Measurements from ENCODE around the gene POLR3A. TPM values are rescaled to one million over a fixed set of nuclear protein-coding genes. Genes with fewer than 3 reads are reported as not detected.

The POLR3A gene
- total RNA-seq, 1 experiment from 2014 or later, result 38.0 TPM

DNA sequence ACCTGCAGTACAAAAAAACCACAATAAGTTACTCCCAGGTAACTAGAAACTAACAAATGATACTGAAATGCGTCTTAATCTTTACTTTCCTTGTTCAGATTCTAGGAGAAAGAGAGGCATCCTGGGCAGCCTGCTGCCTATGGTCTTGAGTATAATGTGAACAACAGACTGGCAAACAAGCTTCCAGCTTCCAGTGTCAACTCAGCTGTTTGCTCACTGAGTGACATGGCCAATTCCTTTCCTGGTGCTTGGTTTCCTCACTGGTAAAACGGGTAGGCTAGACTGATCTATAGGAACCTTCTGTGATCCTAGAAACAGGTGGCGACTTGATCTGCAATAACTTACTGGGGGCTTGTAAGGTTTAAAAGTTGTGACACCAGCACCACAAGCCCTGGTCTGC, 10.1 kb downstream of the POLR3A start:
- H3T11ph ChIP-seq (ENCODE audit: low read length), result no peak overlapping the region
- no peak overlapping the region for H3K4me2 ChIP-seq (ENCODE audit: insufficient read depth, insufficient read length, low read length)
- H3K4ac ChIP-seq (ENCODE audit: low read depth, low read length), result no peak overlapping the region
- no peak overlapping the region for H3K18ac ChIP-seq (ENCODE audit: insufficient read length, low read depth, low read length)
- H3K36me3 Mint-ChIP-seq (ENCODE audit: insufficient read depth in 1 of 3, low read depth in 3 of 3), result peaks cover 39 to 91% (median 73%) of the 10 kb centered on the region in 3 experiments; a peak in 6 of 7 replicates
- DNase-seq, result no peak
- no peak overlapping the region for H2BK12ac ChIP-seq (ENCODE audit: insufficient read length, low read depth, low read length)
- no peaks in the 10 kb centered on the region for H3K4me1 Mint-ChIP-seq
- WGBS (ENCODE audit: extremely low coverage, insufficient read length, low lambda C conversion rate), result no CpG with 5 or more reads among the region's 3 CpGs
- no peaks in the 10 kb centered on the region for H3K27me3 ChIP-seq (ENCODE audit: insufficient read depth, low read length)
- no peak overlapping the region for H2BK15ac ChIP-seq (ENCODE audit: low read depth, low read length)
- H2AFZ ChIP-seq (ENCODE audit: low read length), result no peak overlapping the region
- no peak overlapping the region for H2AK5ac ChIP-seq (ENCODE audit: insufficient read length, low read length)
- H4K20me1 ChIP-seq (ENCODE audit: control insufficient read depth, insufficient read depth, insufficient read length), result no peaks in the 10 kb centered on the region
- no peaks in the 10 kb centered on the region for H3K79me1 ChIP-seq (ENCODE audit: insufficient read depth, low read depth, low read length, poor library complexity, severe bottlenecking)
- H4K91ac ChIP-seq (ENCODE audit: insufficient read length, low read depth, low read length), result no peak overlapping the region
- no peaks in the 10 kb centered on the region for H3K9me3 Mint-ChIP-seq
- no peaks in the 10 kb centered on the region for H3K27me3 Mint-ChIP-seq (ENCODE audit: low read depth)
- no peaks in the 10 kb centered on the region for H3K79me2 ChIP-seq (ENCODE audit: insufficient read depth, low read length)
- H3K27ac ChIP-seq (ENCODE audit: insufficient read length, low read depth, low read length), result no peak overlapping the region
- H2BK120ac ChIP-seq (ENCODE audit: low read depth, low read length, poor library complexity, severe bottlenecking), result no peak overlapping the region
- H3K27ac Mint-ChIP-seq, result no peak overlapping the region
- no peak overlapping the region for H3K4me3 Mint-ChIP-seq
- H3K56ac ChIP-seq (ENCODE audit: insufficient read length, low read depth, low read length), result no peak overlapping the region
- H3K23ac ChIP-seq (ENCODE audit: insufficient read length, low read depth, low read length), result no peak overlapping the region
- no peaks in the 10 kb centered on the region for H3K9me3 ChIP-seq (ENCODE audit: control insufficient read depth, low read depth, low read length)
- no peak overlapping the region for H3K14ac ChIP-seq (ENCODE audit: insufficient read depth, low read length)
- H4K8ac ChIP-seq (replicated peaks; ENCODE audit: insufficient read length, low read depth, low read length), result no peak overlapping the region
- H3K4me1 ChIP-seq (ENCODE audit: insufficient read depth, low read length), result no peaks in the 10 kb centered on the region
- H3K9ac ChIP-seq (ENCODE audit: extremely low read depth, insufficient read length, low read length), result no peak overlapping the region
- no peaks in the 10 kb centered on the region for H3K23me2 ChIP-seq (ENCODE audit: insufficient read length, low read depth, low read length, poor library complexity, severe bottlenecking)
- no peak overlapping the region for H4K5ac ChIP-seq (ENCODE audit: insufficient read length, low read depth, low read length)
- H2BK20ac ChIP-seq (ENCODE audit: low read depth, low read length, poor library complexity, severe bottlenecking), result no peak overlapping the region
- TF ChIP-seq, protein P1, sequence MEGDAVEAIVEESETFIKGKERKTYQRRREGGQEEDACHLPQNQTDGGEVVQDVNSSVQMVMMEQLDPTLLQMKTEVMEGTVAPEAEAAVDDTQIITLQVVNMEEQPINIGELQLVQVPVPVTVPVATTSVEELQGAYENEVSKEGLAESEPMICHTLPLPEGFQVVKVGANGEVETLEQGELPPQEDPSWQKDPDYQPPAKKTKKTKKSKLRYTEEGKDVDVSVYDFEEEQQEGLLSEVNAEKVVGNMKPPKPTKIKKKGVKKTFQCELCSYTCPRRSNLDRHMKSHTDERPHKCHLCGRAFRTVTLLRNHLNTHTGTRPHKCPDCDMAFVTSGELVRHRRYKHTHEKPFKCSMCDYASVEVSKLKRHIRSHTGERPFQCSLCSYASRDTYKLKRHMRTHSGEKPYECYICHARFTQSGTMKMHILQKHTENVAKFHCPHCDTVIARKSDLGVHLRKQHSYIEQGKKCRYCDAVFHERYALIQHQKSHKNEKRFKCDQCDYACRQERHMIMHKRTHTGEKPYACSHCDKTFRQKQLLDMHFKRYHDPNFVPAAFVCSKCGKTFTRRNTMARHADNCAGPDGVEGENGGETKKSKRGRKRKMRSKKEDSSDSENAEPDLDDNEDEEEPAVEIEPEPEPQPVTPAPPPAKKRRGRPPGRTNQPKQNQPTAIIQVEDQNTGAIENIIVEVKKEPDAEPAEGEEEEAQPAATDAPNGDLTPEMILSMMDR (conservative IDR thresholded peaks at IDR 0.05), result no peak
- H2BK5ac ChIP-seq (ENCODE audit: insufficient read length, low read length), result no peak overlapping the region
